ENCODE data around the gene CDX2.
"Not testable (repeated sequence)": the region's sequence is repeated elsewhere in the genome, so short reads cannot be mapped to it uniquely, and the experiment has no call there.

Gene CDX2

GRCh38 chr13:27969082-27969865 is at the start of gene CDX2:
CDX2 (minus strand) TSS chr13:27969315; CDS start chr13:27969006, 309 bp downstream.
- DNase-seq (ENCODE audit: low read depth): no peak

- DNase-seq (ENCODE audit: low read depth): no peak
These were observed 45.2 kb upstream of the CDX2 start for GRCh38 chr13:28014301-28014700.

GRCh38 chr13:28013482-28013881 is 44.4 kb upstream of the CDX2 start:
- no peak for DNase-seq (ENCODE audit: low read depth)

- DNase-seq (ENCODE audit: low read depth): no peak
These were observed 43.8 kb upstream of the CDX2 start for GRCh38 chr13:28012896-28013295.

GRCh38 chr13:28012383-28012782 is 43.3 kb upstream of the CDX2 start:
- no peak for DNase-seq (ENCODE audit: low read depth)

- no peak for DNase-seq (ENCODE audit: low read depth)
These were observed 40.9 kb upstream of the CDX2 start for GRCh38 chr13:28010046-28010445.

GRCh38 chr13:28005016-28005415 is 35.9 kb upstream of the CDX2 start:
- DNase-seq (ENCODE audit: low read depth): not testable (repeated sequence)

- no peak for DNase-seq (ENCODE audit: low read depth)
These were observed 34.0 kb upstream of the CDX2 start for GRCh38 chr13:28002886-28003698.

GRCh38 chr13:28001837-28002473 is 32.8 kb upstream of the CDX2 start:
- no peak for DNase-seq (ENCODE audit: low read depth)

GRCh38 chr13:28001049-28001448 is 31.9 kb upstream of the CDX2 start:
- DNase-seq (ENCODE audit: low read depth): no peak

GRCh38 chr13:28000567-28000966 is 31.5 kb upstream of the CDX2 start:
- no peak for DNase-seq (ENCODE audit: low read depth)

- no peak for DNase-seq (ENCODE audit: low read depth)
These were observed 28.9 kb upstream of the CDX2 start for GRCh38 chr13:27997904-27998522.

- no peak for DNase-seq (ENCODE audit: low read depth)
These were observed 22.8 kb upstream of the CDX2 start for GRCh38 chr13:27991881-27992280.

GRCh38 chr13:27988520-27988919 is 19.4 kb upstream of the CDX2 start, which contains the start of gene URAD:
URAD (minus strand) TSS chr13:27988693; CDS start chr13:27988637, 56 bp downstream.
- no peak for DNase-seq (ENCODE audit: low read depth)

GRCh38 chr13:27985600-27985999 is 16.5 kb upstream of the CDX2 start:
- no peak for DNase-seq (ENCODE audit: low read depth)

- no peak for DNase-seq (ENCODE audit: low read depth)
These were observed 13.2 kb upstream of the CDX2 start for GRCh38 chr13:27982361-27982760.

- DNase-seq (ENCODE audit: low read depth): no peak
These were observed 12.0 kb upstream of the CDX2 start for GRCh38 chr13:27981006-27981708.

- no peak for DNase-seq (ENCODE audit: low read depth)
These were observed 11.3 kb upstream of the CDX2 start for GRCh38 chr13:27980280-27980998.

- DNase-seq (ENCODE audit: low read depth): no peak
These were observed 10.7 kb upstream of the CDX2 start for GRCh38 chr13:27979765-27980279.

- DNase-seq (ENCODE audit: low read depth): no peak
These were observed 10.0 kb upstream of the CDX2 start for GRCh38 chr13:27979001-27979643.
